Ovary (tissue), 3 donors: Measurements from ENCODE around the gene ARHGEF28.

ENCODE experiments used
- CTCF ChIP-seq, 3 donors: fragments of 450-650 bp in 2 of 3; fragments of 200-600 bp in 1 of 3; IDR thresholded peaks; one replicate each; pipeline versions ENCODE4 v1.5.1 to v1.8.0; 2016 to 2022; ENCODE audit warnings: antibody characterized with exemption in 3 of 3, mild to moderate bottlenecking in 1 of 3
- EP300 ChIP-seq: sonication (generic); formaldehyde crosslinking; IDR thresholded peaks from one replicate; pipeline ENCODE4 v1.6.1; 2017; ENCODE audit warnings: antibody characterized with exemption
- POLR2A ChIP-seq: fragments of 450-650 bp; IDR thresholded peaks from one replicate; pipeline ENCODE4 v1.6.1; 2017; ENCODE audit warnings: antibody characterized with exemption, mild to moderate bottlenecking, moderate library complexity
- donor health status: DM: no; HTN: no; CAD: no.

GRCh38 chr5:73968246-73968645, 342.2 kb downstream of the ARHGEF28 start:
- TF ChIP-seq POLR2A (no peak), CTCF (IDR thresholded peaks at IDR 0.05) (no peak), EP300 (no peak)
